GM18873 (cell line): ENCODE results near the gene TPX2.

Experiments
- ATAC-seq: cut with Tn5 transposase; IDR thresholded peaks from one replicate; pipeline ENCODE4 v1.9.1; 2021; ENCODE audit warnings: mild to moderate bottlenecking, moderate library complexity, moderate number of reproducible peaks; ENCODE audit not compliant: unreplicated experiment, low FRiP score

TPX2 gene

DNA sequence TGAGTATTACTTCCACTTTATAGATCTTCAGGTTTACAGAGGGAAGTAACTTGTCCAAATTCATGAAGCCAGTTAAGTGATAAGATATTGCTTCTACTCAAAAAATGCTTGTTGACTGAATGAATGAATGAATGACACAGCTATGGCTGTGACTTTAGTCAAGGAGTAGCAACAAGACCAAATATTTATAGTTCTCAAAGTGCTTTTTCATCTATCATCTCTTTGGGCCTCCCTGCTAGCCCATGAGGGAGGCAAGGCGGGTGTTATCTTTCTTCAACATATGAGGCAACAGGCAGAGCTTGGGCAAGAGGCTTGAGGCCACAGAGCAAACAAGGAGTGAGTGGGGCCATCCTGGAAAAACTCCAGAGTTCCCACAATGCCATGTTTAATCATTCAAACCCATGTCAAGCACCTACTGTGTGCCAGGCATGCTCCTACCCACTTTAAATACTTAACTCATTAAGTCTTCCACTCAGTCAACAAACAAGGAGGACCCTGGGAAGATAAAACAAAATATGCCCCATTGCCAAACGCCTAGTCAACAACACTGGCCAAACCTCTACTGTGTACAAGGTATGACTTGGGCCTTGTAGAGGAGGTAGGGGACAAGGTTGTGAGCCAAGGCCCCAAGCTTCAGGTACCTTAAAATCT, 32.4 kb upstream of the TPX2 start:
- no peak for ATAC-seq

- ATAC-seq, result no peak
Observed at GRCh38 chr20:31707258-31707615, 31.9 kb upstream of the TPX2 start.

- ATAC-seq, result no peak
Observed at GRCh38 chr20:31707994-31708735, 30.9 kb upstream of the TPX2 start.

DNA sequence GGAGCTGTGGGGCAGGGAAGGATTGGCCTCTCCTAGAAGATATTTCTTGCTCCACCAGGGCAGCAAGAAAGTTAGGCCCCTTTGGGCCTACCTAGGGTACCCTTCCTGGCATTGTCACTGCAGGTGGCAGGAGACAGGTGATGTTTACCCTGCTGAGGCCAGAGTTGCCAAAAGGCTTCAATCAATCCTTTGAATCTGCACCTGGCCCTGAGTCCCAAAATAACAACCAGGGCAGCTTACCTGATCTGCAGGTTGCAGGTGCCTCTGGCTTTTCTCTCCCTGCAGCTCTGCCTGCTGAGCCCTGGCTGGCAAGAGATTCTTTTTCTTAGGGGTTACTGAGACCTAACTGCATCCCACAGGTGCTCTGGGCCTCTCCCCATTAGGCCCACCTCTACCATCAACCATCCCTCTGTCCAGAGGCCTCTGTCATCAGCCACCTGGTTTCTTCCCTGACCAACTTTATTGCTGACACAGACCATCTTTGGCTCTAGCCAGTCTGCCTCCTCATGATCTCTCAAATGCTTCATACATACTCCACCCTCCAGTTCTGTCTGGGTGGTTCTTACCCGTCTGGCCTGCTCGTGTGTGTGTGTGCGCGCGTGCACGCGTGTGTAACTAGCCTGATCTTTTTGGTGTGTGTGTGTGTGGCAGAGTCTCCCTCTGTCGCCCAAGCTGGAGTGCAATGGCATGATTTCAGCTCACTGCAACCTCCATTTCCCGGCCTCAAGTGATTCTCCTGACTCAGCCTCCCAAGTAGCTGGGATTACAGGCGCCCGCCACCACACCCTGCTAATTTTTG, 30.2 kb upstream of the TPX2 start:
- ATAC-seq, result no peak

- no peak for ATAC-seq
Observed at GRCh38 chr20:31709939-31710338, 29.2 kb upstream of the TPX2 start.

DNA sequence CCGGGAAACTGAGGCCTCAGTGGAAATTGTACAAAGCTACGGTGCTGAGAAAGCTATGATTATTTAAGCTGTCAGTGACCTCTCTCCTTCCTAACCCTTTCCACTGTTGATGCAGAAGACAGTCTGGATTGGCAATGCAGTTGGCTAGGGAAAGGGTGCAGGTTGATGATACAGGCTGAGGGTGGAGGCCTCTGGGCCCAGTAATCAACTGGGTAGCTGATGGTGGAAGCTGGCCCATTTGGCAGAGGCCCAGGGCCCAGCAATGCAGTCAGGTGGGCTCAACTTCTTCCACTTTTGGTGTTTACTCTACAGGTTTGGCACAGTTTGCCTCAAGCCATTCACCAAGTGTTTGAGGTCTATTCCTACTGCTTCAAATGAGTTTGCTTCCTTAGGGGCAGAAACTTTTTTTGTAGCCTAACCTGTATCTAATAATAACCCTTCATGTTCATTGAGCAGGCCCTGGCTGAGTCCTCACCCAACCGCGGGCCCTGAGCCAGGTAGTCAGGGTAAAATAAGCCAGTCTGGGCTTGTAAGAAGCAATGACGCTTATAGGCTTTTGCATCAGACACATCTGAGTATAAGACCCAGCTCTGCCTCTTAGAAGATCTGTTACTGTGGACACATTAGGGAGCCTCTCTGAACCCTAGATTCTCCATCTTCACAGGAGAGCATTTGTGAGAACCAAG, 28.5 kb upstream of the TPX2 start:
- ATAC-seq, result no peak

GRCh38 chr20:31711179-31712111, 27.6 kb upstream of the TPX2 start:
- no peak for ATAC-seq

DNA sequence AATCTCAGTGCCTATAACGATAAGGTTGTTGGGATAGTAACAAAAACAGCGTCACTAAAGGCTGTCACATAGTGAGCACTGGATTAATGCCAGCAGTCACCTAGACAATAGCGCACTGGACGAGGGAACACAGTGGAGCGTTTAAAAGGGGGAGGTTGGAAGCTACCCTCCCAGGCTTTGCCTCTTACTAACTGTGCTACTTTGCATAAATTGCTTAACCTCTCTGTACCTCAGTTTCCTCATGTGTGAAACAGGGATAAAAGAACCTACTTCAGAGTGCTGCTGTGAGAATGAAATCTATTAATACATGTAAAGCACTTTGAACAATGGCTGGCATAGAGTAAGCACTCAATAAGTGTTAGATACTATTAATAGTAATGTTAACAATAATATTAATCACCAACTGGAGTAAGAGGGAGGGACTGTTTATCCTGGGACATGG, 27.0 kb upstream of the TPX2 start:
- no peak for ATAC-seq

DNA sequence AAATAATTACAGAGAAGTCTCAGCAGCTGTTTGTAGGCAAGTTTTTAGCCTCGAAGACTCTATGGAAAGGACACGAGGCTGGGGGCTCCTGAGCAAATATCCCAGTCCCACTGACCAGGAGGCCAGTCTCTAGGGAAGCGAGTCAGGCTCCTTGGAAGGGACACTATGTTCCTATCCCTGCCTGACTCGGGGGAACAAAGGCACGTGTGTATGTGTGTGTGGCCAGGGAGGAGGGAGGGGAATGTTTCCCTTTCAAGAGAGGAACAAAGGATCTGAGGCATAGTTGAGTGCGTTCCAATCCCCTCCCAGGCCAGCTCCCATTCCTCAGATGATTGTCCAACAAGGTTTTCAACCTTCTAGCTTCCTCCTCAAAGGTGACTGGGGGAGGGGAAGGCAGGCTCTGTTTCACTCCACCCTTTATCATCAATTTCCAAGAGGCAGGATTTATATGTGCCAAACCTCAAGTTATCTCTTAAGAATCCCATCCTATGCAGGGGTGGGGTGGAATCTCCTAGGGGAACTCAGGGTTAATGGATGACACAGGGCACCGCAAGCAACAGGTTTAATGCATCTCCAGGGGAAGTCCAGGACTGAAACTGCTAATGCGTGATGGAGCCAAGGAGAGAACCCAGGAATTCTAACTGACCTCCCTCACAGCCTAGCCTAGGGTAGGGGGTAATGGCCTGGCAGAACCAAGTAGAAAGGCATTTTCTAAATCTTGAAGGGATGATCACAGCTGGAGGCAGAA, 26.4 kb upstream of the TPX2 start:
- ATAC-seq, result no peak

DNA sequence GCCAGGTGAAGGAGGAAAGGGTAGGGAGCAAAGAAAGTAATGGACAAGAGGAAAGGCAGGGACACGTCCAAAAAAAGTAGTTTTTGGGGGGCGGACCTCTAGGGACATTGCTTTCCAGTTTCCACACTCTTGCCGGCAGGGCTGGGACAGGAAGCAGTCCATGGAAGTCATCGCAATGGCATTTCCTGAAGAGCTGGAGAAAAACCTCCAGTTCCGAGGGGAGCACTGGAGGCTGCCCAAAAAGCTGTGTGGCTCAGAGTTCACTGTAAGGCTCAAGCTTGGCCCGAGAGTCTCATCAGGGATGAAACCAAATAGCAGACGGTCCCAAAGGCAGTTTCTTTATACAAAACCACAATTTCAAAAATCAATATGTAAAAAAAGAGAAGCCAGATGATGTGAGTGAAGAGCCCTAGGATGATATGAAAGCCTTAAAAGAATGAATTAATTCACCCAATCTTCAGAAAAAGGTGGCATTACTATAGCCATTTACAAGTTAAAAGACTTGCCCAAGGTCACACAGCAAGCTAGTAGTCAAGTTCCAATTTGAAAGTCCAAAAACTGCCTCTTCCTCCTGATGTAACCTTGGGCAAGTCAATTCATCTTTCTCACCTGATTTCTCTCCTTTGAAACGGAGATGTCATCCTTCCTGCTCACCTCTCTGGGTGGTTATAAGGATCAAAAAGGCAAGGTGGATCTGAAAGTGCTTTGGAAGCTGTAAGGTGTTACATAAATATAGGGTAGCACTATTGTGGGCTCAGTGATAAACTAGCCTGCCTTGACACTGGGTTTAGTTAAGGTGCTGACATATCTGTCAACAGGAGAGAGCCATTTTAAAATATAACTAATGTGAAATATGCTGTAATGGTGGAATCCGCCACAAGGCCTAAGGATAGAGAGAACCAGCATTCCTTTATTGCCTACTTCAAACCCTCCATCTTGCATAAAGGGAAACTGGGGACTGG, 25.5 kb upstream of the TPX2 start:
- no peak for ATAC-seq

- ATAC-seq, result no peak
Observed at GRCh38 chr20:31715766-31716165, 23.3 kb upstream of the TPX2 start.

DNA sequence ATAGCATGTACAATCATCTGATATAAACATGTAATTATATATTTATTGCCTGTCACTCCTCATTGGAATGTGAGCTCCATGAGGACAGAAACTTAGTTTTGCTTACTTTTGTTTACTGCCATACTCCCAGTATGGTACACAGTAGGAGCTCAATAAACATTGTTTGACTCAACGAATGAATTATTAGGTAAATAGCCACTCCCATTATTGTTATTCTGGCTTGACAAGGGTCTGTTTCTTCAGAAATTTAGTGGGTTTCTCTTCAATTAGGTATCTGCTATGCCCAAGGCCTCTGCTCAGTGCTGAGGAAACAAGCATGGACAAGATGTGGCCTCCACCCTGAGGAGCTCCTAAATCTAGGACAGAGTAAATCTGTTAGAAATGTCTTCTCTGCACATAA, 22.7 kb upstream of the TPX2 start:
- no peak for ATAC-seq

DNA sequence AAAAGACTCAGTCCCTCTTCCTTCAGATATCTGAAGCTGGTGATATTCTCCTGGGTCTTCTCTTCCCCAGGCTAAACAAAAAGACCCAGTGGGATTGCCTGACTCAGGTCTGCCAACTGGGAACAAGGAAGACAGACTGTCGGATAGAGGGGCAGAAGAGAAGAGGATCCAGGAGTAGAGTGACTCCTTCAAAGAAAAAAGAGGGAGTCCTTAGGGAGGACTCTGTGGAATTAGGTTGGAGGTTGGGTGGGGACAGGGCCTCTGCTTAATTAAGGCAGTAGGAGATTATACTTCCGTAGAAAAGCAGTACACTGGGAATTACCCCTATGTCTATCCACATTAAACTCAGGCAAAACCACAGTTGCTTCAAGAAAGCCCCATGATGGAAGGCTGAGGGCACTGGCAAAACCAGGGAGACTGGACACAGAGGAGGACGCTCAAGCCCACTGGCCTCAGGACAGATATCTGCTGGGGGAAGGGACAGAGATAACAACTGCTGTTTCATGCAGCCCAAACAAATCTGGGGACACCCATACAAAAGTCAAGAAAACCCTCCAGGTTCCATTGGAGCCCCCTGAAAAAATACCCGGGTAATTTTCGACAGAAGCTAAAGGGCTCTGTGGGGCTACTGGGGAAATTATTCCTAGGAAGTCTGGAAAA, 22.1 kb upstream of the TPX2 start:
- ATAC-seq, result no peak

DNA sequence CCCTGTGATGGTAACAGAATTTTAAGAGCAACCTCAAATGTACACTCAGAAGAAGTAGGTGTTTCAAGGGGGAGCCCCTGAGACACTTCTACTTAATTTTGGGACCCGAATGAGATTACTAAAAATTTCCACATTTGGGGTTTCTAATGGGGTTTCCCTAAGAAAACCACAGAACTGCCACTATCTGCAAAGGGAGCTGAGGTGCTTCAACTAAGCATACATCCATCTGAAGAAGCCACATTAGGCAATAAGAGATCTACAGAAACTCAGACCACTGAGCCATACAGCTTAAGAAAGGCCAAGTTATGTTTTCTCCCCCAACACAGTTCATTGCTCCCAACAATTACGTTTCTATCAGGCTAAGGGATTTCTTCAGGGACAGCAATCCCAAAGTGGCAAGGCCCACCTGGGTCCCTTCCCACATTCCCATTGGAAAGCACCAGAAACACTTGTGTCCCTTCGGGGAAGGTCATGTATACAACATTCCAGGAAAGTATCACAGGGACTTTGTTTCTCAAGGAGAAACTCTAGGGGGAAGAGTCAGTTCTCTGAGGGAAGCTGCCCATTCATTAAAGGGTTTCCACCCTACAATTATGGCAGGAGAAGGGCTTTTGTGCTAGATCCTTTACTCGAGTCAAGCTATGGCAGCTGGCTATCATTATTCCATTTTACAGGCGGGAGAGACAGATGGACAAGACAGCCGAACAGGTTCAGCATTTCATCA, 21.4 kb upstream of the TPX2 start:
- ATAC-seq, result no peak

DNA sequence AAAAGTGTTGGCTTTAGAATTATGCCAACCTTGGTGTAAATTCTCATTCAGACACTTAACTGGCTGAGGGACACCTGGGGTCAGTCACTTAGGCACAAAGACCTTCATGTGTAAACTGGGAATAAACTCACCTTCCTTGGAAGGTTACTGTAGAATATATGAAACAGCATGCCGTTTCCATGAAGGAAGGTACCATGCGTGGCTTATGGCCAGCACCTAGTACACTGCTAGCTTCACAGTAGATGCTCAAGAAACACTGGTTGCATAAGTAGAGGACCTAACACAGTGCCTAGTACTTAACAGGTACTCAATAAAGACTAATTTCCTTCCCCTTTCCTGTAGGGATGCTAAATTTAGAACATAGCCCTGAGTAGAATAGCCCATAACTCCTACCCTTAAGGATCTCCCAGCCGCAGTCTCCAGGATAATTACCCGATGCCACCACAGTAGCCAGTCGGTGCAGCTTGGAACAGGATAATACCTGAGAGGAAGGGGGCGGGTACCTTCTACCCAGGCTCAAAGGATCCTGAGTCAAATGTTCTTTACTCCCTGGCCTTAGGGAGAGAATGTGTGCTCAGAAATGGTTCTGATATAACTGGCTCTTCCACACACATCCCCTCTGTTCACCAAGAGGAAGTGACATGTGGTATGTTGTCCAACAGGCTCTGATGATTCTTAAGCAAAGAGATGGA, 20.0 kb upstream of the TPX2 start:
- ATAC-seq, result no peak
